SK-N-SH treated with all-trans-retinoic acid at 6 μM for 48 hours (cell line): Measurements from ENCODE around the gene SAMD4B.

Experiments
- ATAC-seq: fragments of 200-7000 bp; cut with Tn5 transposase; 3 replicates; pipeline ENCODE4 v1.9.1; 2020; ENCODE audit warnings: mild to moderate bottlenecking, moderate library complexity
- BACH2 ChIP-seq: fragments of 250-450 bp; sonication (Bioruptor Pico); IDR thresholded peaks from 2 replicates; pipeline ENCODE4 v1.9.0; 2021; ENCODE audit warnings: mild to moderate bottlenecking, borderline replicate concordance
- CSDC2 ChIP-seq: fragments of 250-450 bp; sonication (Bioruptor Pico); IDR thresholded peaks from 2 replicates; pipeline ENCODE4 v1.5.0; 2020; ENCODE audit warnings: mild to moderate bottlenecking, moderate library complexity
- ESRRG ChIP-seq: fragments of 250-450 bp; sonication (Bioruptor Pico); IDR thresholded peaks from 2 replicates; pipeline ENCODE4 v1.6.1; 2021; ENCODE audit warnings: mild to moderate bottlenecking
- GLIS3 ChIP-seq: fragments of 250-450 bp; sonication (Bioruptor Pico); IDR thresholded peaks from 2 replicates; pipeline ENCODE4 v1.5.0; 2020; ENCODE audit warnings: mild to moderate bottlenecking, moderate library complexity
- ISL1 ChIP-seq: fragments of 250-450 bp; sonication (Bioruptor Pico); IDR thresholded peaks from 2 replicates; pipeline ENCODE4 v2.1.2; 2022; ENCODE audit warnings: mild to moderate bottlenecking, moderate library complexity
- OSR1 ChIP-seq: fragments of 250-450 bp; sonication (Bioruptor Pico); IDR thresholded peaks from 2 replicates; pipeline ENCODE4 v1.8.0; 2022; ENCODE audit warnings: moderate library complexity, mild to moderate bottlenecking, inconsistent platforms
- POU6F1 ChIP-seq: fragments of 250-450 bp; sonication (Bioruptor Pico); IDR thresholded peaks from 2 replicates; pipeline ENCODE4 v1.8.0; 2021; ENCODE audit warnings: low read depth, mild to moderate bottlenecking, moderate library complexity, borderline replicate concordance
- PPARA ChIP-seq: fragments of 250-450 bp; sonication (Bioruptor Pico); IDR thresholded peaks from 2 replicates; pipeline ENCODE4 v1.5.0; 2020; ENCODE audit warnings: mild to moderate bottlenecking, borderline replicate concordance
- TCF4 ChIP-seq: fragments of 250-450 bp; sonication (Bioruptor Pico); IDR thresholded peaks from 2 replicates; pipeline ENCODE4 v1.8.0; 2021; ENCODE audit warnings: mild to moderate bottlenecking, moderate library complexity, borderline replicate concordance
- TOX ChIP-seq: fragments of 250-450 bp; sonication (Bioruptor Pico); IDR thresholded peaks from 2 replicates; pipeline ENCODE4 v1.8.0; 2021; ENCODE audit warnings: mild to moderate bottlenecking, moderate library complexity, borderline replicate concordance
- ZC3H10 ChIP-seq: fragments of 250-450 bp; sonication (Bioruptor Pico); IDR thresholded peaks from 2 replicates; pipeline ENCODE4 v1.5.1; 2021; ENCODE audit warnings: mild to moderate bottlenecking, moderate library complexity
- ZFP30 ChIP-seq: fragments of 450-650 bp; formaldehyde crosslinking; IDR thresholded peaks from 2 replicates; pipeline ENCODE4 v1.5.0; 2022; ENCODE audit warnings: mild to moderate bottlenecking, moderate library complexity
- ZNF565 ChIP-seq: fragments of 450-650 bp; formaldehyde crosslinking; conservative IDR thresholded peaks from 2 replicates; pipeline ENCODE4 v1.5.0; 2020; ENCODE audit warnings: low read depth, mild to moderate bottlenecking, moderate library complexity
- ZNF70 ChIP-seq: fragments of 450-650 bp; formaldehyde crosslinking; IDR thresholded peaks from 2 replicates; pipeline ENCODE4 v1.5.0; 2020; ENCODE audit warnings: mild to moderate bottlenecking, moderate library complexity
- ZNF8 ChIP-seq: fragments of 450-650 bp; formaldehyde crosslinking; IDR thresholded peaks from 2 replicates; pipeline ENCODE4 v1.5.0; 2020; ENCODE audit warnings: mild to moderate bottlenecking, moderate library complexity
- TF ChIP-seq, protein P1 (sequence below): fragments of 250-450 bp; sonication (Bioruptor Pico); IDR thresholded peaks from 2 replicates; pipeline ENCODE4 v1.5.1; 2021; ENCODE audit warnings: mild to moderate bottlenecking, moderate library complexity
- TF ChIP-seq, protein P2 (sequence below): fragments of 250-450 bp; sonication (Bioruptor Pico); IDR thresholded peaks from 2 replicates; pipeline ENCODE4 v1.8.0; 2020; ENCODE audit warnings: mild to moderate bottlenecking, moderate library complexity, borderline replicate concordance
- TF ChIP-seq, protein P3 (sequence below): fragments of 250-450 bp; sonication (Bioruptor Pico); IDR thresholded peaks from 2 replicates; pipeline ENCODE4 v1.5.1; 2020; ENCODE audit warnings: low read depth, mild to moderate bottlenecking, moderate library complexity
- TF ChIP-seq, protein P4 (sequence below): fragments of 250-450 bp; sonication (Bioruptor Pico); IDR thresholded peaks from 2 replicates; pipeline ENCODE4 v1.5.0; 2020; ENCODE audit warnings: mild to moderate bottlenecking, moderate library complexity

The SAMD4B gene

GRCh38 chr19:39381910-39382611 lies 39.8 kb downstream of the SAMD4B start:
- TF ChIP-seq GLIS3 (CRISPR knock-in tag): no peak
- no peak for TF ChIP-seq OSR1 (CRISPR knock-in tag)
- TF ChIP-seq ZNF565: no peak
- TF ChIP-seq, protein P1, sequence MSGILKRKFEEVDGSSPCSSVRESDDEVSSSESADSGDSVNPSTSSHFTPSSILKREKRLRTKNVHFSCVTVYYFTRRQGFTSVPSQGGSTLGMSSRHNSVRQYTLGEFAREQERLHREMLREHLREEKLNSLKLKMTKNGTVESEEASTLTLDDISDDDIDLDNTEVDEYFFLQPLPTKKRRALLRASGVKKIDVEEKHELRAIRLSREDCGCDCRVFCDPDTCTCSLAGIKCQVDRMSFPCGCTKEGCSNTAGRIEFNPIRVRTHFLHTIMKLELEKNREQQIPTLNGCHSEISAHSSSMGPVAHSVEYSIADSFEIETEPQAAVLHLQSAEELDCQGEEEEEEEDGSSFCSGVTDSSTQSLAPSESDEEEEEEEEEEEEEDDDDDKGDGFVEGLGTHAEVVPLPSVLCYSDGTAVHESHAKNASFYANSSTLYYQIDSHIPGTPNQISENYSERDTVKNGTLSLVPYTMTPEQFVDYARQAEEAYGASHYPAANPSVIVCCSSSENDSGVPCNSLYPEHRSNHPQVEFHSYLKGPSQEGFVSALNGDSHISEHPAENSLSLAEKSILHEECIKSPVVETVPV (CRISPR knock-in tag): no peak
- TF ChIP-seq POU6F1 (CRISPR knock-in tag): no peak
- TF ChIP-seq, protein P2, sequence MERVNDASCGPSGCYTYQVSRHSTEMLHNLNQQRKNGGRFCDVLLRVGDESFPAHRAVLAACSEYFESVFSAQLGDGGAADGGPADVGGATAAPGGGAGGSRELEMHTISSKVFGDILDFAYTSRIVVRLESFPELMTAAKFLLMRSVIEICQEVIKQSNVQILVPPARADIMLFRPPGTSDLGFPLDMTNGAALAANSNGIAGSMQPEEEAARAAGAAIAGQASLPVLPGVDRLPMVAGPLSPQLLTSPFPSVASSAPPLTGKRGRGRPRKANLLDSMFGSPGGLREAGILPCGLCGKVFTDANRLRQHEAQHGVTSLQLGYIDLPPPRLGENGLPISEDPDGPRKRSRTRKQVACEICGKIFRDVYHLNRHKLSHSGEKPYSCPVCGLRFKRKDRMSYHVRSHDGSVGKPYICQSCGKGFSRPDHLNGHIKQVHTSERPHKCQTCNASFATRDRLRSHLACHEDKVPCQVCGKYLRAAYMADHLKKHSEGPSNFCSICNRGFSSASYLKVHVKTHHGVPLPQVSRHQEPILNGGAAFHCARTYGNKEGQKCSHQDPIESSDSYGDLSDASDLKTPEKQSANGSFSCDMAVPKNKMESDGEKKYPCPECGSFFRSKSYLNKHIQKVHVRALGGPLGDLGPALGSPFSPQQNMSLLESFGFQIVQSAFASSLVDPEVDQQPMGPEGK (CRISPR knock-in tag): no peak
- no peak for TF ChIP-seq TOX (CRISPR knock-in tag)
- no peak for TF ChIP-seq ZC3H10 (CRISPR knock-in tag)
- TF ChIP-seq ISL1 (CRISPR knock-in tag): no peak
- TF ChIP-seq CSDC2 (CRISPR knock-in tag): no peak
- TF ChIP-seq ZFP30 (CRISPR knock-in tag): no peak
- no peak for TF ChIP-seq ESRRG
- no peak for TF ChIP-seq ZNF70 (CRISPR knock-in tag)
- TF ChIP-seq, protein P3, sequence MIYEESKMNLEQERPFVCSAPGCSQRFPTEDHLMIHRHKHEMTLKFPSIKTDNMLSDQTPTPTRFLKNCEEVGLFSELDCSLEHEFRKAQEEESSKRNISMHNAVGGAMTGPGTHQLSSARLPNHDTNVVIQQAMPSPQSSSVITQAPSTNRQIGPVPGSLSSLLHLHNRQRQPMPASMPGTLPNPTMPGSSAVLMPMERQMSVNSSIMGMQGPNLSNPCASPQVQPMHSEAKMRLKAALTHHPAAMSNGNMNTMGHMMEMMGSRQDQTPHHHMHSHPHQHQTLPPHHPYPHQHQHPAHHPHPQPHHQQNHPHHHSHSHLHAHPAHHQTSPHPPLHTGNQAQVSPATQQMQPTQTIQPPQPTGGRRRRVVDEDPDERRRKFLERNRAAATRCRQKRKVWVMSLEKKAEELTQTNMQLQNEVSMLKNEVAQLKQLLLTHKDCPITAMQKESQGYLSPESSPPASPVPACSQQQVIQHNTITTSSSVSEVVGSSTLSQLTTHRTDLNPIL (CRISPR knock-in tag): no peak
- no peak for TF ChIP-seq TCF4 (CRISPR knock-in tag)
- no peak for TF ChIP-seq ZNF8 (CRISPR knock-in tag)
- no peak for TF ChIP-seq PPARA (CRISPR knock-in tag)
- no peak; the same call in 2 of the 3 replicates for ATAC-seq

GRCh38 chr19:39382991-39383828 lies 41.0 kb downstream of the SAMD4B start:
- no peak for ATAC-seq
- TF ChIP-seq, protein P3 (CRISPR knock-in tag): no peak
- TF ChIP-seq, protein P2 (CRISPR knock-in tag): no peak
- TF ChIP-seq ZC3H10 (CRISPR knock-in tag) (no peak), ZFP30 (CRISPR knock-in tag) (no peak), ZNF70 (CRISPR knock-in tag) (no peak), CSDC2 (CRISPR knock-in tag) (no peak), OSR1 (CRISPR knock-in tag) (no peak), BACH2 (CRISPR knock-in tag) (no peak)
- TF ChIP-seq, protein P4, sequence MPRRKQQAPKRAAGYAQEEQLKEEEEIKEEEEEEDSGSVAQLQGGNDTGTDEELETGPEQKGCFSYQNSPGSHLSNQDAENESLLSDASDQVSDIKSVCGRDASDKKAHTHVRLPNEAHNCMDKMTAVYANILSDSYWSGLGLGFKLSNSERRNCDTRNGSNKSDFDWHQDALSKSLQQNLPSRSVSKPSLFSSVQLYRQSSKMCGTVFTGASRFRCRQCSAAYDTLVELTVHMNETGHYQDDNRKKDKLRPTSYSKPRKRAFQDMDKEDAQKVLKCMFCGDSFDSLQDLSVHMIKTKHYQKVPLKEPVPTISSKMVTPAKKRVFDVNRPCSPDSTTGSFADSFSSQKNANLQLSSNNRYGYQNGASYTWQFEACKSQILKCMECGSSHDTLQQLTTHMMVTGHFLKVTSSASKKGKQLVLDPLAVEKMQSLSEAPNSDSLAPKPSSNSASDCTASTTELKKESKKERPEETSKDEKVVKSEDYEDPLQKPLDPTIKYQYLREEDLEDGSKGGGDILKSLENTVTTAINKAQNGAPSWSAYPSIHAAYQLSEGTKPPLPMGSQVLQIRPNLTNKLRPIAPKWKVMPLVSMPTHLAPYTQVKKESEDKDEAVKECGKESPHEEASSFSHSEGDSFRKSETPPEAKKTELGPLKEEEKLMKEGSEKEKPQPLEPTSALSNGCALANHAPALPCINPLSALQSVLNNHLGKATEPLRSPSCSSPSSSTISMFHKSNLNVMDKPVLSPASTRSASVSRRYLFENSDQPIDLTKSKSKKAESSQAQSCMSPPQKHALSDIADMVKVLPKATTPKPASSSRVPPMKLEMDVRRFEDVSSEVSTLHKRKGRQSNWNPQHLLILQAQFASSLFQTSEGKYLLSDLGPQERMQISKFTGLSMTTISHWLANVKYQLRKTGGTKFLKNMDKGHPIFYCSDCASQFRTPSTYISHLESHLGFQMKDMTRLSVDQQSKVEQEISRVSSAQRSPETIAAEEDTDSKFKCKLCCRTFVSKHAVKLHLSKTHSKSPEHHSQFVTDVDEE (CRISPR knock-in tag): no peak
